ENCODE data around the gene KLHL14.
"Not testable (repeated sequence)": the region's sequence is repeated elsewhere in the genome, so short reads cannot be mapped to it uniquely, and the experiment has no call there.

Gene KLHL14

DNA sequence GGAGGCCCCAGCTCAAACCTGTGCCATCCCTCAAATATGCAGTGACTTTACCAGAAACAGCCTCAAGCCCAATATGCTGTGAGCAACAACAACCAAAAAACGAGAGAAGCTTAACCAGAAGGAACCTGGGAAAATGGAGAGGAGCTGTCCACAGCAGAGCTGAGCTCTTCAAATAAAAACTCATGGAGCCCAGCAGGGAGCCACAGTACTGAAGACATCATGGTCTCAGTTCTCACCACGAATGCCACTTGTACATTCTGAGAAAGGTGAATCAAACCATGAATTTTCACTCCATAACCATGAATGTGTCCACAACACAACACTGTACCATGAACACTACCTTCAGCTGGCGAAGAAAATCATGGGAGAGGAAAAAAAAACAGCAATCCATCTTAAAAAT is 50.5 kb downstream of the KLHL14 start:
- DNase-seq (ENCODE audit: low read depth in 2 of 2): no peak

DNA sequence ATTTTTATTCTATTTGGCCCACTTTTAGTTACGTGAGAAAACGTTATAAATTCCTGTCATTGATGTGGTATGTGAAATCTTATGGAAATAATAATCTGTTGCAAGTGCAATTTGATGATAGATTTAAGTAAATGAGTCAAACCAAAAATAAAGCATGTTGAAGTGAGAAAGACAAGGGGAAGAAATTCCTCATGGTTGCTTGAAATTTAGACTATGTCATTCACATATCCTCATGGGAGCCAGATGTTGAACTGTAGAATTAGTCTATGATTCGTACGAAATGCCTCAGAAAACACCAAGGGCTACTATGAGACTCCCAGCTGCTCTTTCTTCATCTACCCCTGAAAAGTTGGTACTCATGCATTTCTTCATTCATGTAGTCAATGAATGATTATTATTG is 55.7 kb downstream of the KLHL14 start:
- DNase-seq (ENCODE audit: low read depth in 2 of 2): peak; percentile 68 to 72

DNA sequence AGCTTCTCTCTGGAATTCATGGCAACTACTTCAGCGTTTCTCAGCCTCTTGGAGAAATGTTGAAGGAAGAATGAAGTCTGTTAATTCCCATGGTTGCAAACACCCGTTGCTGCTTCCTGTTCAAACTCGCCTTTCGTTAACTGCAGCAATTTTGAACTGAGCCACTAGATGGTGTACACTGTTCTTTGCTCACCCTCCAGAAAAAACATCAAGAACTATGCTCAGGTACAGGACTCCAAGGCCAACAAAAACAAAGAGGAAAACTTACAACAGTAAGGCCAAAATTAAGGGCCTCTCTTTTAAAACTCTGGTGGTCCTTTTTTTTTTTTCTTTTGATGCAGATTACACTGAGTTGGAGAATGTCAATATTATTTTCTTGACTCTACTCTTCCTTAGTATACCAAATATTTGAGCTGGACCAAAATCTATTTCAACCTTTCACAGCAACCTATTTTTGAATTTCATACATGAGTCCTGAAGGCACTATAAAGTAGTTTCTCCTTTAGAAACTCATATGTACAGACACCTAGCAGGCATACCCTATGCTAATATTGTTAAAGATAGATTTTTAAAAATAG is 58.2 kb downstream of the KLHL14 start:
- peak; percentile 34 to 36 for DNase-seq (ENCODE audit: low read depth in 2 of 2)

DNA sequence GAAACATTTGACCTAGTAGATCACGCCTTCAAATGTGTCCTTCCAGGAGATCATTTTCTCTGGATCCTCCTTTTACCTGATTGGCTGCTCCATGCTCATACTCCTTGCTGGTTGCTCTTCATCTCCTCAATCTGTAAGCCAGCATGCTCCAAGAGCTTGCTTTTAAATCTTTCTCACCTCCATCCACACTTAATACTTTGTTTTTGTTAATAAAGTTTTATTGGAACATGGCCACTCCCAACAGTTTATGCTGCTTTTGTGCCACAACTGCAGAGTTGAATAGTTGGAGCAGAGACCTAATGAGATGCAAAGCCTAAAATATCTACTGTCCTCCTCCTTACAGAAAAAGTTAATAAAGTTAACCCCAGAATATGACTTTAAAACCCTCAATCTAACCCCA is 60.0 kb downstream of the KLHL14 start:
- no peak for DNase-seq (ENCODE audit: low read depth in 2 of 2)

DNA sequence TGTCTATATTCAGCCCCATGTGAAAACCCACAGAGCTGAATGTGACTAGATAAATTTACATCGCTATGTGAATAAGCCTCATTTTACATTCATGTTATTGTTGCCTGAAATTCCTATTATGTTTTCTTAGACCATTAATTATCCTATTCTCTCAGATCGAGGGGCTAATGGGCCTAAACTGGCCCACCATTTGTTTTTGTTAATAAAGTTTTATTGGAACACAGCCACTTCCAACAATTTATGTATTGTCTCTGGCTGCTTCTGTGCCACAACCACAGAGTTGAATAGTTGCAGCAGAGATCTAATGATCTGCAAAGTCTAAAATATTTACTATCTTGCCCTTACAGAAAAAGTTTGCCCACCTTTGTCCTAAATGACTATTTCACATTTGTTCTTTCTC is 61.0 kb downstream of the KLHL14 start:
- DNase-seq (ENCODE audit: low read depth in 2 of 2): no peak

DNA sequence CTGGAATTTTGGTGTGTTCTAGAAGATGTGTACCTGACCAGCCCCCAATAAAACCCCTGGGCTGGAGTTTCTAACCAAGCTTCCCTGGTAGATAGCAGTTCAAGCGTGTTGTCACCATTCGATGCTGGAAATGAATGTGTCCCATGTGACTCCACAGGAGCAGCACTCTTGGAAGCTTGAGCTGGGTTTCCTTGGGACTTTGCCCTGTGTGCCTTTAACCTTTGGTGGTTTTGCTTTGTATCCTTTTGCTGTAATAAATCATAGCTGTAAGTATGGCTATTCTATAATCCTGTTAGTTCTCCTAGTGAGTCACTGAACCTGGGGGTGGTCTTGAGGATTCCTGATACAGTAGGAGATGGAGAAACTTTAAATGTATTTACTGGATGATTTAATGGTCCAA is 65.2 kb downstream of the KLHL14 start:
- no peak for DNase-seq (ENCODE audit: low read depth in 2 of 2)

DNA sequence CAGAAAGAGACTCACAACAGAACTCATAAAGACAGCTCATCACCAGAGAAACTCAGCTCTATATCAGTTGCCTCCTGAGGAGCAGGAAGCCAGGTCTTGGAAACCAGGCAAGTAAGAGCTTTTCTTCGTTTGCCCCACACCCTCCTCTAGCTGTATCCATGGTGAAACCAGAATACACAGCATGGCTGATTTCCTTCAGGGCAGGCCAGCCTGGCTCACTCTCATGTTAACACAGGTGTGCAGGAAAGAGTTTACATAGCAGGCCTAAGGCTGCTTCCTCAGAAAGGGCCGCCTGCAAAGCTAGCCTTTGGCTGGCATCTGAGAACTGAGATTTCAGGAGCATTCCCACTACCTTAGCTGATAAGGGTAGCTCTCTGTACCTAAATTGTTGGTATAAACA is 65.7 kb downstream of the KLHL14 start:
- no peak for DNase-seq (ENCODE audit: low read depth in 2 of 2)

DNA sequence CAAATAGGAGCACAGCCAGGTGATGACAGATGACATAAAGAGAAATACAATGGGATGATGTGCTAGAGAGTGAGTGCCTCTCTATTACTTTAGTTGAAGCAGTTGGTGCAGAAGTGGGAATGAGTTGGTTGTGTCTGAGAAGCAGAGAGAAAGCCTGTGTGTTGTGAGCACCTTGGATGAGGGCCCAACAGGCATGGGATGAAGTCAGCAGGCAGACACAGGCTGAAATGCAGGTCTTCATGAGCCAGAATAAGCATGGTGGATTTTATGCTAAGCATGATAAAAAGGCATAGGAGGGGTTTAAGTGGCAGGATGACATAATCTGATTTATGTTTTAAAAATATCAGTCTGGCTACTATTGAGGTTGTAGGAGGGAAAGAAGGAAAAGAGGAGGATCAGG is 71.5 kb downstream of the KLHL14 start:
- no peak for DNase-seq (ENCODE audit: low read depth in 2 of 2)

DNA sequence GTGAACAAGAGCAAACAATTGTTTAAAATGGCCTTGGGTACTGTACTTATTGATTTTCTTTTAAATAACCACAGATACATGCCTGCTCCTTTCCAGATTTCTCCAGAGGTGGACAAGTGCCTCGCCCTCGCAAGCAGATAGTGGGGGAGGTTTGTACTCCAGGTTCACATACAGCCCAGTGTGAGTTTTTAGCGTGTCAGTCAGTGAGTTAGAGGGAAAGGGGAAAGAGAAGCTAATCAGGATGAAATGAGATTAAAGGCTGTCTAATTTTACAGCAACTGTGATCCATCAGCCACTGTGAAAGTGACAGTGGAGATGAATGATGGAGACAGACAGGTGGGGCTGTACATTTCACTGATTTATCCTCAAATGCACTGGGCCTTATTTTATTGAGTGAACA is 74.7 kb downstream of the KLHL14 start:
- no peak for DNase-seq (ENCODE audit: low read depth in 2 of 2)

DNA sequence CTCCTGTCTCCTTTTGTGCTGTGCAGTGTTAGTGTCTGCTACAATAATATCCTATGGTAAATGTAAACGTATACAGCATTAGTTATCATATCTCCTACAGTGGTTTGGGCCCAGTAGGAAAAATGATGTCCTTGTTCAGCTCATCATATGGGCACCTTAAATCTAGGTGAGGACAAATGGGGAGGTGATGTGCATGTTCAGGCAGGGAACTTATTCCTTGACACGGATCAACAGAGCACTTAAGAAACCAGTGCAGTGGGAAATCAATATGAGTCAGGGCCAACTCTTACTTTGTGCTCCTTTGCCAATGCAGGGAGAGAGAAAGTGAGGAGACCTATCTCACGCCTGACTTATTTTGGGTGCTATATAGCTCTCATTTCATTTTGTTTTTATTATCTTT is 76.4 kb downstream of the KLHL14 start:
- no peak for DNase-seq (ENCODE audit: low read depth in 2 of 2)

DNA sequence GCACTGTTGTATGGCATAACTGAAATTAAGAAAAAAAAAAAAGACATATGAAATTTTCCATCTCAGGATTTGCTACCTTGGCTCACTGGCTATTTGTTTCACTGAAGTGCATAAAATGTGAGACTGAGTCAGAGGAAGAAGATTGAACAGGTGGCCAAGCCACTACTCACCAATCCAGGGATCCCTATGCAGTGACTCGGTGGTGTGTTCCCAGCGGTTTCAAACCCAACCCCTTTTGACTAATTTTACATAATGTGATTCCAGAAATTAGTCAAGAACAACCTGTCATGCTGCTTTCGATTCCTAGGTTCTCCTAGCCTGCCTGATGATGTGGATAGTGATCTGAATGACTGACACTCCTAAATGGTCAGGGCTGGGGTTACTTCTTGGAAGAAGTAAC is 77.3 kb downstream of the KLHL14 start:
- no peak for DNase-seq (ENCODE audit: low read depth in 2 of 2)

DNA sequence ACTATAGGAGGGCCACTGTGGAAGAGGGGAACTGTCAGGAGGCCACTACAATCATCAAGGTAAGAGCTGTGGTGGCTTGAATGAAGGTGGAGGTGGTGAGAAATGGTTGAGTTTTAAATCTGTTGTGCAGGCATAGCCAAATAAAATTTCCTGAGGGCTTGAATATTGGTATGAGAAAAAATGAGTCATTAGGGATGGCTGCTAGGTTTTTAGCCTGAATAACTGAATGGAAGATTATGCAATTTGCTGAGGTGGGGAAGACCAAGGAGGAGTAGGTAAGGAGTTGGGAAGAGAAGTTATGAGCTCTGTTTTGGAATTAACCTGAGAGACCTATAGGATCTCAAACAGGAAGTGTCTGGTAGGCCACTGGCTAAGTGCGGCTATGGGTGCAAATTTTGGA is 84.0 kb downstream of the KLHL14 start:
- DNase-seq (ENCODE audit: low read depth in 2 of 2): no peak

DNA sequence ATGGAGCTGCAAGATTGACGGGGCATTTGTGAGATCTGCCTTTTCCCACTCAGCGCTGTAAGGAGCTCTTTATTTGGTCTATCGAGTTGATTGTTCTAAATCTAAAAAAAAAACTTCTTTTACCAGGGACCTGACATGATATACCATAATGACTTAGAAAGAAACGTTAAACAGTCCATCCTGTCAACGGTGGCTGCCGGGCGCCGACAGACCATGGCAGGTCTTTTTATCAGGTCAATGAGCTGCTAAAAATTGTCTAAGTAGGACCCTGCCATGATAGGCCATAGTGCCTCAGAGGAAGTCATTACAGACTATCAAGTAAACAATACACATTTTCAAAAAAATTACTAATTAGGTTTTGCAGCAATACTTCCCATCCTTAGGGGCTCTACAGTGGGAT is 87.9 kb downstream of the KLHL14 start:
- DNase-seq (ENCODE audit: low read depth in 2 of 2): no peak

DNA sequence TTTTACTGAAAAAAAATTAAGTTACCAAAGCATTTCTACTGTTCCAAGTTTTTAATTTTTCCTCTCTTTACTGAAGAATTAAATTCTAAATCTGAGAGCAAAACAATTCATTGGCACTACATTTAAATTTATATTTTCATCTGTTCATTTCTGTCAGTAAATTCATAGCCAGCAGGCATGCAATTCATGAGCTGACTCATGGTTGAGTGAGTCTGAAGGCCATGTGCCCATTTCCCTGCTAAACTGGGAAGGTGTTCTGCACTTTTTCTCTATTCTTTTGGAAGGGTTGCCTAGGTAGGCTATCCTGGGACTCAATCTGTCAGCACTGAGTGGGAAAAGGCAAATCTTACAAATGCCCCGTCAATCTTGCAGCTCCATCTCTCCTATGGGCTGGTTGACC is 88.7 kb downstream of the KLHL14 start:
- DNase-seq (ENCODE audit: low read depth in 2 of 2): no peak

DNA sequence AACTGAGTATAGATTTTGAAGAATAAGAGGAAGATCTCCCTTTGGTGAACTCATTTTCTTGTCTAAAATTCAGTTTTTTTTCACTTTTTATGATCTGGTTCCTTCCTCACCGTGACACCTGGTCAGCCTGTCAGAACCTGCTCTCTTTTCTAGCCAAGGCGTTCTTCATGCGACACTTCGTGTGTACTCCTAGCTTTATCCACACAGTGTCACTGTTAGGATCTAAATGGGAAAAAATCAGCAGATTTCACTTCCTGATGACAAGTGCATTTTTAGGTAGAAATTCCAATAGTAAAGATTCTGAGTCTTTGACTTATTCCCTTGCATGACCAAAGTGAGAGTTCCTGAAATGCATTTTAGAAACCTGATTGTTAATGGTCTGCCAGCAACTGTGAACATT is 89.8 kb downstream of the KLHL14 start:
- no peak for DNase-seq (ENCODE audit: low read depth in 2 of 2)

DNA sequence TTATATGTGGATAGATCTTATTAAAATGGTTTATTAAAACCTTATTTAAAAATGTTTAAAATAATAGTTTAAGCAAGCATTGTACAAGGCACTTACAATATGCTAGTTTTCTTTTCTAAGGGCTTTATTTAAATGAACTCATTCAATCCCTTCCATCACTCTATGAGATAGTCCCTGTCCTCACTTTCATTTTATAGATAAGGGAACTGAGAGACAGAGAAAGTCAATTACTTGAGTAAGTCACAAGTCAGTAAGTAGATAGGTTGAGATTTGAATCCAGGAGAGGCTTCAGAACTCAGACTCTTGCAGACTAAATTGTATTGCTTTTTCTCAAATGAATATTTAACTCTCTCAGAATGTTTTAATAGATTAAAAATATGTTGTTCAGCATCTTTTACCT is 95.2 kb downstream of the KLHL14 start:
- no peak for DNase-seq (ENCODE audit: low read depth in 2 of 2)

DNA sequence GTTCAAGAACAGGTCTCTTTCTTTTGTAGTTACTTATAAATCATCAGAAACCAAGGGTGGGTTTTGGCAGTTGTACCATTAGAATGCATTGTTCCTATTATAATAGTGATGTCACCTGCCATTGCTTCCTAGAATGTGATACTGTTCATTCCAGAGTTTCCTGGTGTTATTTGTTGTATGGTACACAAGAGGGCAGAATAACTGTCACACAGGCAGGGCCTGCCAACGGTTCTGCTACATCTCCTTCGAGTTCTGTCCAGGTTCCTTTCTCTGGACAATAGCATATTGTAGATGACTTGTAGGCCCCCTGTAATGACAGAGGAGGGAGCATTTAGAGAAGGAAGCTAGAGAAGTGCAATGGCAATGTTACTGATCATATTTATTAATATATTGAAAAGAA is 98.3 kb downstream of the KLHL14 start:
- DNase-seq (ENCODE audit: low read depth in 2 of 2): no peak

DNA sequence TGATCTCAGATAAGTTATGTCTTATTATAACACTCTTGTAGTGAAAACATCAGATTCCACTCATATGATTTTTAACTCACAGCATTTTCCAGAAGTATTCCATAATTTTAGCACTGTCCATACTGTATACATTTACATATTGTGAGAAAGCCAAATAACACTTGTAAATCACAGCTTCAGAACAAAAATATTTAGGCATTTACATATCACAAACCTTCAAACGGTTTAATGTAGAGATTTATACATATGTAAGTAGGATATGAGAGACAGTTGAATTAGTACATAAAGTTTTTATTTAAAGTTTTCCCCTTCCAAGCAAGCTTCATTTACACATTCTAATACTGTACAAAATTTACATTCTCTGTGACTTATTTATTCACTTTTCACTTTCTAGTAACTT is 100.4 kb downstream of the KLHL14 start:
- DNase-seq (ENCODE audit: low read depth in 2 of 2): no peak

DNA sequence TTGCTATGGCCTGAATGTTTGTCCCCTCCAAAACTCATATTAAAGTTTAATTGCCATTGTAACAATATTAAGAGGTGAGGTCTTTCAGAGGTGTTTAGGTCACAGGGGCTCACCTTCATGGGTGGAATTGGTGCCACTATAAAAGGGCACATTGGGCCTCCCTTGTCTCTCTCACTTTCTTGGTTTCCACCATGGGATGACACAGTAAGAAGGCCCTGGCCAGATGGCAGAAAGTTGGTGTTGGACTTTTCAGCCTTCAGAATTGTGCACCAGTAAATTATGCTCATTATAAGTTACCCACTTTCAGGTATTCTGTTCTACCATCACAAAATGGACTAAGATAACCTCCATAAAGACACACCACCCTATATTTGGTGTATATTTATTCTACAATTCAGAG is 102.1 kb downstream of the KLHL14 start:
- no peak for DNase-seq (ENCODE audit: low read depth in 2 of 2)

DNA sequence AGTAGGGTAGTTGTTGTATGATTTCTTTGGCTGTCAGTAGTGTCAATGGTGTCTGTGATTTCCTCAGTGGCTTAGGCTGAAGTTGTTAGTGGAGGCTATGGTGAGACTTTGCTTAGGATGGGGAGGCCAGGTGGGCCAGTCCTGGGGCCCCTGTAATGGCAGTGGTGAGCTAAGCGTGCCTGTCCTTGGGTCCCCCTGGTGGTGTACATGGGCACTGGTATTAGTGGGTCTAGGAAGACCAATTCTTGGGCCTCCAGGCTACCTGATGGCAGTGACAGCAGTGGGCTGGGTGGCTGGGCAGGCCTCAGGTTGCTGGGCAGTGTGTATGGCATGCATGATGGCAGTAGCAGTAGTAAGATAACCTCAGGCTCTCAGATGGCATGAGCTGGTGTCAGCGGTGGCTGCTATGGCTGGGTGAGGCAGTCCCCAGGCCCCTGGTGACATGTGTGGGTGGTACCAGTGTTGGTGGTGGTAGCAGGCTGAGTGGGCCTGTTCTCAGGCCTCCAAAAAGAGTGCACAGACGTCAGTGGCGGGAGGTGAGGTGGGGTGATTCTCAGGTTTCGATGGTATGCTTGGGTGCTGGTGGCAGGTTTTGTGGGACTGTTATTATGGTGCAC is 103.2 kb downstream of the KLHL14 start:
- no peak for DNase-seq (ENCODE audit: low read depth in 2 of 2)

DNA sequence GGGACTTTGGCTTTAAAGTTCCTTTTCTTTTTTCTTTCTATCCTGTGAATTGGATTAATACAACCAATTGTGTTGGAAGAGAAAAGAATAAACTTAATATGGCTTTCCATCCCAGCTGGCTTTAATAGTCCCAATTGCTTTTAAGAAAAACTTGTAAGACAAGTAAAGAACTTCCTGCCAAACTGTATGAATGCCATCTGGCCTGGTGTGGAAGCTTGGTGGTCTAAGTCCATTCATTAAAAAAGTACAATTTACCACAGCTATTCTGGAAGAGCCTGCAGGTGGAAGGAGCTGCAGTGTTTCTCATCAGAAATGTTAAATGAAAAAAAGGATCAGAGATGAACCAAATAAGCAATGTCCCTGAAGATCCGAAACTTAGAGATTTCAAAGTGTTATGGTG is 103.9 kb downstream of the KLHL14 start:
- DNase-seq (ENCODE audit: low read depth in 2 of 2): no peak

DNA sequence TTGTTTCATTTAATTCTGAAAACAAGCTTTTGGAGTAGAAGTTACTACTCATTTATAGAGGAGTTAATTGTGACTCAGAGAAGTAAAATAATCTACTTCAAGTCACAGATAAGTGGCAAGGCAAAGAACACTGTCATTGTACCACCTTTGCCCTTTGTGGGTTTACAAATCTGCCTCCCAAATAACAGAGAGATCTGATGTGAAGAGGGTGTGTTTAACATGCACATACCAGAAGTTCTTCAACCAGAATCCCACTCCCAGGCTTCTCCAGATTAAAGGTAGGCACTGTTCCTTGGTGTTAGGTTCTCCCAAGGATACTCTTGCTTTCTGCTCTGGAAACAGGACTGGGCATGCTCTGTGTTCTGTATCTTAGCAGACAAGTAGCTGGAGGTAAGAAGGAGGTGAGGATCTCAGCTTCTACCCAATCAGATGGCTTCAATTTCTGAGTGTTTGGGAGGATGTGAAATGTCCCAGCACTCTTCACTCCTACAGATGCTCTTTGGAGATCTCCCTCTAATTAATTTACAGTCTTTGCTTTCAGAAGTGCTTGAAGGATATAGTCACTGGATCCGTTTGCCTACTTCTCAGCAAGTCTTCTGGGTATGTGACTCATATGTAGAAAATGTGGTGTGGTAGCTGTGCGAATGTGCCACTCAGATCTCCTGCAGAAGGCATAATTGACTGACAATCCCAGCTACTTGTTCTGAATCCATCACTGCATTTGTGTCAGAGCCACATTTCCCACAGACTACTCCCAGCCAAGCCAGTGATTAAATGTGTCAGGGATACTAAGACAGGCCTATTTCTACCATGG is 111.1 kb downstream of the KLHL14 start:
- DNase-seq (ENCODE audit: low read depth in 2 of 2): no peak

DNA sequence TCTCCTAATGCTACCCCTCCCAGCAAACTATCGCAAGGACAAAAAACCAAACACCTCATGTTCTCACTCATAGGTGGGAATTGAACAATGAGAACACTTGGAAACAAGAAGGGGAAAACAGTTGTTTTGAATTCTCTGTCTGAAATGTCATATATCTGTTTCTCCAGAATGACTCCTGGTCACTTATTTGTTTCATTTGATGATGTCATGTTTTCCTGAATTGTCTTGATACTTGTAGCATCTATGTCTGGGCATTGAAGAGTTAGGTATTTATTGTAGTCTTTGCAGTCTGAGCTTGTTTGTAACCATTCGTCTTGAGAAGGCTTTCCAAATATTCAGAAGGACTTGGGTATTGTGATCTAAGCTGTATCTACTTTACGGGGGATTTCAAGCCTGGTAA is 118.3 kb downstream of the KLHL14 start:
- not testable (repeated sequence) for DNase-seq (ENCODE audit: low read depth in 2 of 2)

All from fibroblast of skin of left biceps (primary cell).